Measurements from ENCODE around the gene GPRC5A.

The GPRC5A gene

DNA sequence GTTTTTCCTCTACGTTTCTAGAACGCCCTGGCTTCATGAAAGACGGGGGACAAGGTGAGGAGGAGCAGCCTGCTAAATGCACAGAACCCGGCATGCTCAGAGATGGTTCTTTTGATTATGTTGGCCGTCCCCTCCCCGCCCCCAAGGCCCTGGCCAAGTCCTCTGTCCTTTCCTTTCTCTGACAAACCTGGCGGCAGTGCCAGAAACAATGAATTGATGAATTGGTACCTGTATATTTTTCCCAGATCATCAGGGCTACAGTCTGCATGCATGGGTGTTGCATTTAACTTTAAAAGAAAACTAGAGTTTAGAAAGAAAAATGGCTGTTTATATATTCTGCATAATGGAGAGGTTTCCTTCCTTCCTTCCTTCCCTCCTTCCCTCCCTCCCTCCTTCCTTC, 31.6 kb downstream of the GPRC5A start:
- Histone ChIP-seq H3K79me2 (ENCODE audit: control insufficient read depth, insufficient read depth, low read length) (no peaks in the 10 kb centered on the region), H2BK120ac (ENCODE audit: low read depth, low read length) (no peak overlapping the region), H3K4me2 (ENCODE audit: low read length) (no peak overlapping the region), H3K27me3 (ENCODE audit: insufficient read depth, low read length, poor library complexity) (no peaks in the 10 kb centered on the region), H3K79me1 (ENCODE audit: low read length) (no peaks in the 10 kb centered on the region), H3K18ac (ENCODE audit: low read length) (no peak overlapping the region), H3K36me3 (ENCODE audit: control insufficient read depth, insufficient read depth, low read length) (no peaks in the 10 kb centered on the region), H2AK5ac (ENCODE audit: low read length) (no peak overlapping the region), H3K9ac (ENCODE audit: low read length) (no peak overlapping the region), H3K4ac (ENCODE audit: low read depth, low read length) (no peak overlapping the region), H4K5ac (ENCODE audit: low read length) (no peak overlapping the region), H3K27ac (ENCODE audit: low read depth, low read length) (no peak overlapping the region), H3K4me3 (ENCODE audit: low read length) (no peak overlapping the region), H2BK15ac (replicated peaks; ENCODE audit: low read depth) (no peak overlapping the region), H3K4me1 (ENCODE audit: control insufficient read depth, low read depth, low read length) (no peaks in the 10 kb centered on the region), H2BK5ac (ENCODE audit: low read length) (no peak overlapping the region), H3K56ac (ENCODE audit: low read length) (no peak overlapping the region), H3K23ac (ENCODE audit: low read length) (no peak overlapping the region), H4K8ac (ENCODE audit: low read depth, low read length) (no peak overlapping the region)
- DNase-seq, result no peak
- no CpG with 5 or more reads among the region's 7 CpGs for WGBS (ENCODE audit: extremely low coverage, insufficient coverage, low lambda C conversion rate)

DNA sequence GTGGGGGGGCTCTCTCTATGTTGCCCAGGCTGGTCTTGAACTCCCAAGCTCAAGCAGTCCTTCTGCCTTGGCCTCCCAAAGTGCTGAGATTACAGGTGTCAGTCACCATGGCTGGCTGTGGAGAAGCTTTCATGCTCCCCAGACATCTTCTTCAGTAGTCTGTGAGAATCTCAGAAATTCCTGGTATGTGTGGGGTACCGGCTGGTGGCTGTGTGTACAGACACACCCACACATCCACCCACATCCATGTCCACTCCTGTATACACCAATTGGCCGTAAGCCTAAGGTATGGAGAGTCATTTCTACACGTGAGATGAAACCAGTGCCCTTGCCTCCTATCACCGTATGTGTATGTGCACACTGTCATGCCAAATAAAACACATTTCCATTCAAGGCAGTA, 32.8 kb downstream of the GPRC5A start:
- H3K56ac ChIP-seq (ENCODE audit: low read length), result no peak overlapping the region
- no peak overlapping the region for H3K18ac ChIP-seq (ENCODE audit: low read length)
- H2BK5ac ChIP-seq (ENCODE audit: low read length), result no peak overlapping the region
- H3K4me2 ChIP-seq (ENCODE audit: low read length), result no peak overlapping the region
- H3K23ac ChIP-seq (ENCODE audit: low read length), result no peak overlapping the region
- H2BK120ac ChIP-seq (ENCODE audit: low read depth, low read length), result no peak overlapping the region
- H3K79me1 ChIP-seq (ENCODE audit: low read length), result no peaks in the 10 kb centered on the region
- DNase-seq, result no peak
- no peaks in the 10 kb centered on the region for H3K79me2 ChIP-seq (ENCODE audit: control insufficient read depth, insufficient read depth, low read length)
- H3K4me1 ChIP-seq (ENCODE audit: control insufficient read depth, low read depth, low read length), result no peaks in the 10 kb centered on the region
- no peak overlapping the region for H3K27ac ChIP-seq (ENCODE audit: low read depth, low read length)
- no peak overlapping the region for H4K5ac ChIP-seq (ENCODE audit: low read length)
- no peaks in the 10 kb centered on the region for H3K27me3 ChIP-seq (ENCODE audit: insufficient read depth, low read length, poor library complexity)
- no peak overlapping the region for H2BK15ac ChIP-seq (replicated peaks; ENCODE audit: low read depth)
- H3K36me3 ChIP-seq (ENCODE audit: control insufficient read depth, insufficient read depth, low read length), result no peaks in the 10 kb centered on the region
- WGBS (ENCODE audit: extremely low coverage, insufficient coverage, low lambda C conversion rate), result no CpG with 5 or more reads among the region's 4 CpGs
- H2AK5ac ChIP-seq (ENCODE audit: low read length), result no peak overlapping the region
- H3K4me3 ChIP-seq (ENCODE audit: low read length), result no peak overlapping the region
- no peak overlapping the region for H4K8ac ChIP-seq (ENCODE audit: low read depth, low read length)
- H3K9ac ChIP-seq (ENCODE audit: low read length), result no peak overlapping the region
- no peak overlapping the region for H3K4ac ChIP-seq (ENCODE audit: low read depth, low read length)

DNA sequence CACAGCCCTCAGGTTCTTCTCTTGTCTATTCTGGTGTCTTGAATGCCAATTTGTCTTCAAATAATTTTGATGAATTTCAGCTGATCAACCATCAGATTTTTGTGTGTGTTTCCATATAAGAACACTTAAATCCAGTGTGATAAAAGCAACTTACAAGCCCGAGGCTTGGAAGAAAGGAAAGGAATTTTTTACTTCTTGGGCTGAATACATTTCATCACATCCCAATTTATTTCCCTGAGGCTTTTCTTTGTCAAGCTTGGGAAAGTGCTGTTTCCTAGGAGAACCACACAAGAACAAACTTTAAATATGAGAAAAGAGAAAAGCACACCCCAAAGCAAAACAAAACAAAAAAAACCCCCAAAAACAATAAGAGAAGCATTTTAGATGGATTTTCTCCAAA, 34.0 kb downstream of the GPRC5A start:
- H3K23ac ChIP-seq (ENCODE audit: low read length), result no peak overlapping the region
- H3K27ac ChIP-seq (ENCODE audit: low read depth, low read length), result no peak overlapping the region
- H3K56ac ChIP-seq (ENCODE audit: low read length), result no peak overlapping the region
- H3K36me3 ChIP-seq (ENCODE audit: control insufficient read depth, insufficient read depth, low read length), result no peaks in the 10 kb centered on the region
- no peak overlapping the region for H3K4me2 ChIP-seq (ENCODE audit: low read length)
- H3K4me3 ChIP-seq (ENCODE audit: low read length), result no peak overlapping the region
- H3K79me2 ChIP-seq (ENCODE audit: control insufficient read depth, insufficient read depth, low read length), result no peaks in the 10 kb centered on the region
- no peak overlapping the region for H2BK15ac ChIP-seq (replicated peaks; ENCODE audit: low read depth)
- H2BK120ac ChIP-seq (ENCODE audit: low read depth, low read length), result no peak overlapping the region
- no peaks in the 10 kb centered on the region for H3K27me3 ChIP-seq (ENCODE audit: insufficient read depth, low read length, poor library complexity)
- no peak overlapping the region for H3K4ac ChIP-seq (ENCODE audit: low read depth, low read length)
- no peak overlapping the region for H3K9ac ChIP-seq (ENCODE audit: low read length)
- no peak overlapping the region for H4K5ac ChIP-seq (ENCODE audit: low read length)
- no peak overlapping the region for H3K18ac ChIP-seq (ENCODE audit: low read length)
- no peak overlapping the region for H4K8ac ChIP-seq (ENCODE audit: low read depth, low read length)
- H3K4me1 ChIP-seq (ENCODE audit: control insufficient read depth, low read depth, low read length), result no peaks in the 10 kb centered on the region
- WGBS (ENCODE audit: extremely low coverage, insufficient coverage, low lambda C conversion rate), result no CpG with 5 or more reads among the region's 1 CpG
- no peak for DNase-seq
- no peaks in the 10 kb centered on the region for H3K79me1 ChIP-seq (ENCODE audit: low read length)
- H2AK5ac ChIP-seq (ENCODE audit: low read length), result no peak overlapping the region
- no peak overlapping the region for H2BK5ac ChIP-seq (ENCODE audit: low read length)

DNA sequence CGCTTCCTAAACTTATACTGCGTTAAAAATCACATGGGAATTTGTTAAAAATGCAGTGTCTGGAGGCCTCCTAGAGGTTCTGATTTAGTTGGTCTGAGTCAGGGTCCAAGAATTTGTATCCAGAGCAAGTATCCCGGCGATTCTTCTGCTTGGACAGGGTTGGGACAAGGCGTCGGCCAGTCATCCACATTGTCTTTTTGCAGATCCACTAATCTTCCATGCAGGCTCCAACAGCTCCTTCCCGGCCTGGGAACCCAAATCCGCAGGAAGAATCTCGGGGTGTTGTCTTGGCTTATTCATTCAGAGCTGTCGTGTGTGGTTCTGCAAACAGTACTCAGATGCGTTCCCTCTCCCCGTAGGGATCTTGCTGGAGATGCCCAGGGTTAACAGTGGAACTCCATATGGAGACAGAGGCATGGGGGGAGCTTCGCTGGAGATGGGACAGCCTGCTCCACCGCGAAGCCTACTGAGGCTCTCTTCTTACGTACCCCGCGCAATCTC, 35.3 kb downstream of the GPRC5A start:
- H4K8ac ChIP-seq (ENCODE audit: low read depth, low read length), result no peak overlapping the region
- no peak overlapping the region for H3K4me3 ChIP-seq (ENCODE audit: low read length)
- no peak overlapping the region for H4K5ac ChIP-seq (ENCODE audit: low read length)
- H3K23ac ChIP-seq (ENCODE audit: low read length), result no peak overlapping the region
- DNase-seq, result no peak
- peak overlapping the region; percentile 5 for H3K56ac ChIP-seq (ENCODE audit: low read length)
- no peak overlapping the region for H2AK5ac ChIP-seq (ENCODE audit: low read length)
- no peak overlapping the region for H3K27ac ChIP-seq (ENCODE audit: low read depth, low read length)
- no peaks in the 10 kb centered on the region for H3K27me3 ChIP-seq (ENCODE audit: insufficient read depth, low read length, poor library complexity)
- H2BK5ac ChIP-seq (ENCODE audit: low read length), result no peak overlapping the region
- H3K18ac ChIP-seq (ENCODE audit: low read length), result no peak overlapping the region
- H3K4me1 ChIP-seq (ENCODE audit: control insufficient read depth, low read depth, low read length), result no peaks in the 10 kb centered on the region
- WGBS (ENCODE audit: extremely low coverage, insufficient coverage, low lambda C conversion rate), result no CpG with 5 or more reads among the region's 18 CpGs
- no peaks in the 10 kb centered on the region for H3K79me1 ChIP-seq (ENCODE audit: low read length)
- no peaks in the 10 kb centered on the region for H3K36me3 ChIP-seq (ENCODE audit: control insufficient read depth, insufficient read depth, low read length)
- no peak overlapping the region for H2BK120ac ChIP-seq (ENCODE audit: low read depth, low read length)
- H3K4ac ChIP-seq (ENCODE audit: low read depth, low read length), result no peak overlapping the region
- H3K9ac ChIP-seq (ENCODE audit: low read length), result no peak overlapping the region
- H2BK15ac ChIP-seq (replicated peaks; ENCODE audit: low read depth), result no peak overlapping the region
- no peaks in the 10 kb centered on the region for H3K79me2 ChIP-seq (ENCODE audit: control insufficient read depth, insufficient read depth, low read length)
- H3K4me2 ChIP-seq (ENCODE audit: low read length), result no peak overlapping the region

DNA sequence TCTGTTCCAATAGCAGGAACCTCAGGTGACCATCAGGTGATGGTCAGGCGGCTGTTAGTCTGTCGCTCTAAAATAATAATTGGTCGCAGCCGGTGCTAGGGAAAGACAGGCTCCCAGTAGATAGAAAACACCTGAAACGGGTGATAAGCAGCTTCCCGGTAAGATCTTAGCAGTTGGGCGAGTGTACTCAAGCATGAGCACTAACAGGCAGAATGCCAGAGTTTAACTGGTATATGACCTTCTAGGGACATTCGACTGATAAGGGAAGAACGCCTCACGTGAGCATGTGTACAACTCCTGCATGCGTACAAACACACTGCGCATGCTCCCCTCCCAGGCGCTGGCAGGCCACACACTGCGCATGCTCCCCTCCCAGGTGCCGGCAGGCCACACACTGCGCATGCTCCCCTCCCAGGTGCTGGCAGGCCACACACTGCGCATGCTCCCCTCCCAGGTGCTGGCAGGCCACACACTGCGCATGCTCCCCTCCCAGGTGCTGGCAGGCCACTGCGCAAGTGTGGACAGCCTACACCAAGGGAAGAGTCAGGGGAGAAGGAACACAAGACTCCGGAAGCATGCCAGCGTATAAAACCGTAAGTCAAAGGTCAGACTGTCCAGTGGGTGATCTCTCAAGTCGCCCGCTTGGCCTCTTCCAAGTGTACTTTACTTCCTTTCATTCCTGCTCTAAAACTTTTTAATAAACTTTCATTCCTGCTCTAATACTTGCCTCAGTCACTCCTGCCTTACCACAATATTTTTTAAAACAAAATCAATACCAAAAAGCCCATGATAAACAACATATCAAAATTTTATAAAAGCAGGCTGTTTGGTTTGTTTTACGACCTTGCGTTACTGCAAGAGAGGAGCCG, 36.1 kb downstream of the GPRC5A start:
- peak overlapping the region; percentile 20 for H3K4me3 ChIP-seq (ENCODE audit: low read length)
- no peak overlapping the region for H3K9ac ChIP-seq (ENCODE audit: low read length)
- no peaks in the 10 kb centered on the region for H3K79me2 ChIP-seq (ENCODE audit: control insufficient read depth, insufficient read depth, low read length)
- no CpG with 5 or more reads among the region's 27 CpGs for WGBS (ENCODE audit: extremely low coverage, insufficient coverage, low lambda C conversion rate)
- no peaks in the 10 kb centered on the region for H3K79me1 ChIP-seq (ENCODE audit: low read length)
- H2BK120ac ChIP-seq (ENCODE audit: low read depth, low read length), result no peak overlapping the region
- no peak overlapping the region for H4K5ac ChIP-seq (ENCODE audit: low read length)
- H3K4ac ChIP-seq (ENCODE audit: low read depth, low read length), result no peak overlapping the region
- no peak overlapping the region for H2BK5ac ChIP-seq (ENCODE audit: low read length)
- H4K8ac ChIP-seq (ENCODE audit: low read depth, low read length), result no peak overlapping the region
- no peak overlapping the region for H3K56ac ChIP-seq (ENCODE audit: low read length)
- H3K23ac ChIP-seq (ENCODE audit: low read length), result no peak overlapping the region
- no peaks in the 10 kb centered on the region for H3K4me1 ChIP-seq (ENCODE audit: control insufficient read depth, low read depth, low read length)
- H3K27me3 ChIP-seq (ENCODE audit: insufficient read depth, low read length, poor library complexity), result no peaks in the 10 kb centered on the region
- DNase-seq, result peak; percentile 82
- no peaks in the 10 kb centered on the region for H3K36me3 ChIP-seq (ENCODE audit: control insufficient read depth, insufficient read depth, low read length)
- no peak overlapping the region for H2AK5ac ChIP-seq (ENCODE audit: low read length)
- no peak overlapping the region for H3K4me2 ChIP-seq (ENCODE audit: low read length)
- H2BK15ac ChIP-seq (replicated peaks; ENCODE audit: low read depth), result no peak overlapping the region
- H3K18ac ChIP-seq (ENCODE audit: low read length), result no peak overlapping the region
- no peak overlapping the region for H3K27ac ChIP-seq (ENCODE audit: low read depth, low read length)

DNA sequence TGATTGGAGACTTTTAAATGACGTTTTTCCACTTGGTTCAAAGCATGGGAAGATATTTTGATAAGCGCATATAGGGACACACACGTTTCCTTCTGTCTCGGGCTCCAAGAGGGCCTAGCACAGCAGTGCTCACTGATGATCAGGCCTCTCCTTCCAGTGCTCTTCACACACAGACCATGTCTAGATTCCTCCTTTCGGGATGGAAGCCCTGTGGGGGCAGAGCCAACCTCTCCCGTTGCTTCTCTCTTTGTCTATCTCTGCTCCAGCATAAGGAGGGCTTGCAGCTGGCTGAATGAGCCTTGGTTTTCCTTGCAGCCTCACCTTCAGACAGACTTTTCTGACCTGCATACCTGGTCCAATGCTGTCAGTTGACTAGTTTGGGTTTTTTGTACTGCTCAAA, 38.3 kb downstream of the GPRC5A start:
- Histone ChIP-seq H3K4me1 (ENCODE audit: control insufficient read depth, low read depth, low read length) (no peaks in the 10 kb centered on the region), H2AK5ac (ENCODE audit: low read length) (no peak overlapping the region), H4K8ac (ENCODE audit: low read depth, low read length) (no peak overlapping the region), H2BK5ac (ENCODE audit: low read length) (no peak overlapping the region), H3K4me3 (ENCODE audit: low read length) (no peak overlapping the region), H3K4ac (ENCODE audit: low read depth, low read length) (no peak overlapping the region), H3K27me3 (ENCODE audit: insufficient read depth, low read length, poor library complexity) (no peaks in the 10 kb centered on the region), H3K18ac (ENCODE audit: low read length) (no peak overlapping the region), H3K4me2 (ENCODE audit: low read length) (no peak overlapping the region), H3K23ac (ENCODE audit: low read length) (no peak overlapping the region), H3K9ac (ENCODE audit: low read length) (no peak overlapping the region), H3K79me1 (ENCODE audit: low read length) (no peaks in the 10 kb centered on the region), H3K79me2 (ENCODE audit: control insufficient read depth, insufficient read depth, low read length) (no peaks in the 10 kb centered on the region), H2BK15ac (replicated peaks; ENCODE audit: low read depth) (no peak overlapping the region), H4K5ac (ENCODE audit: low read length) (no peak overlapping the region), H2BK120ac (ENCODE audit: low read depth, low read length) (no peak overlapping the region), H3K36me3 (ENCODE audit: control insufficient read depth, insufficient read depth, low read length) (no peaks in the 10 kb centered on the region), H3K27ac (ENCODE audit: low read depth, low read length) (no peak overlapping the region), H3K56ac (ENCODE audit: low read length) (no peak overlapping the region)
- WGBS (ENCODE audit: extremely low coverage, insufficient coverage, low lambda C conversion rate), result no CpG with 5 or more reads among the region's 6 CpGs
- no peak for DNase-seq

Measured in mesendoderm (in vitro differentiated cells).